SK-N-SH treated with all-trans-retinoic acid at 6 μM for 48 hours (cell line): Measurements from ENCODE around the gene STK32A.

ENCODE experiments used
- ARNTL ChIP-seq: fragments of 450-650 bp; formaldehyde crosslinking; IDR thresholded peaks from 2 replicates; pipeline ENCODE4 v1.5.0; 2020; ENCODE audit warnings: low read depth, mild to moderate bottlenecking, moderate library complexity, borderline replicate concordance
- BACH2 ChIP-seq: fragments of 250-450 bp; sonication (Bioruptor Pico); IDR thresholded peaks from 2 replicates; pipeline ENCODE4 v1.9.0; 2021; ENCODE audit warnings: mild to moderate bottlenecking, borderline replicate concordance
- CREB5 ChIP-seq: fragments of 250-450 bp; sonication (Bioruptor Pico); IDR thresholded peaks from 2 replicates; pipeline ENCODE4 v1.5.1; 2020; ENCODE audit warnings: low read depth, mild to moderate bottlenecking, moderate library complexity
- CSDC2 ChIP-seq: fragments of 250-450 bp; sonication (Bioruptor Pico); IDR thresholded peaks from 2 replicates; pipeline ENCODE4 v1.5.0; 2020; ENCODE audit warnings: mild to moderate bottlenecking, moderate library complexity
- GLIS3 ChIP-seq: fragments of 250-450 bp; sonication (Bioruptor Pico); IDR thresholded peaks from 2 replicates; pipeline ENCODE4 v1.5.0; 2020; ENCODE audit warnings: mild to moderate bottlenecking, moderate library complexity
- RARB ChIP-seq: fragments of 250-450 bp; sonication (Bioruptor Pico); IDR thresholded peaks from 2 replicates; pipeline ENCODE4 v1.8.0; 2021; ENCODE audit warnings: mild to moderate bottlenecking, moderate library complexity
- SNAI2 ChIP-seq: fragments of 250-450 bp; sonication (Bioruptor Pico); IDR thresholded peaks from 2 replicates; pipeline ENCODE4 v1.5.0; 2020; ENCODE audit warnings: mild to moderate bottlenecking, moderate library complexity
- TOX ChIP-seq: fragments of 250-450 bp; sonication (Bioruptor Pico); IDR thresholded peaks from 2 replicates; pipeline ENCODE4 v1.8.0; 2021; ENCODE audit warnings: mild to moderate bottlenecking, moderate library complexity, borderline replicate concordance
- ZFP3 ChIP-seq: fragments of 250-450 bp; sonication (Bioruptor Pico); IDR thresholded peaks from 2 replicates; pipeline ENCODE4 v1.5.0; 2020; ENCODE audit warnings: mild to moderate bottlenecking, moderate library complexity
- ZFP30 ChIP-seq: fragments of 450-650 bp; formaldehyde crosslinking; IDR thresholded peaks from 2 replicates; pipeline ENCODE4 v1.5.0; 2022; ENCODE audit warnings: mild to moderate bottlenecking, moderate library complexity
- ZNF565 ChIP-seq: fragments of 450-650 bp; formaldehyde crosslinking; conservative IDR thresholded peaks from 2 replicates; pipeline ENCODE4 v1.5.0; 2020; ENCODE audit warnings: low read depth, mild to moderate bottlenecking, moderate library complexity
- TF ChIP-seq, protein P1 (sequence below): fragments of 250-450 bp; sonication (Bioruptor Pico); IDR thresholded peaks from 2 replicates; pipeline ENCODE4 v1.5.1; 2021; ENCODE audit warnings: mild to moderate bottlenecking, moderate library complexity
- TF ChIP-seq, protein P2 (sequence below): fragments of 250-450 bp; sonication (Bioruptor Pico); IDR thresholded peaks from 2 replicates; pipeline ENCODE4 v1.5.0; 2020; ENCODE audit warnings: mild to moderate bottlenecking, moderate library complexity

DNA sequence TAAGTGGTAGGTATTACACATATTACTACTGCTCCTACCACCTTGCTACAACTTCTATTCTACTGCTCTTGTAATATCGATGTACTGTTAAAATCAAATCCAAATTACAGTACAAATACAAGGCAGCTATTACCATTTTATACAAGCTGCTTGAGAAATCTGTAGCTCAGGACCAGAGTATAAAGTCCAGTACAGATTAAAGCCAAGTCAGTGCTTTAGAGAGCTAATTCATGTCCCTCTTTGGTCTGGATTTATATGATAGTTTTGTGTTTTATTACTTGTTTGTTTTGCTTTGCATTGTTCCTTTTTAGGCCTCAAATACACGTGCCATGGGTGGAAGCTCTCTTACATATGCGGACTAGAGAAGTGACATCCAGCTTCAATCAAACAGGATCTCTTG, 199.2 kb downstream of the STK32A start:
- TF ChIP-seq CSDC2 (CRISPR knock-in tag) (no peak), ZFP3 (CRISPR knock-in tag) (no peak), CREB5 (CRISPR knock-in tag) (no peak), RARB (CRISPR knock-in tag) (no peak), SNAI2 (CRISPR knock-in tag) (no peak), BACH2 (CRISPR knock-in tag) (no peak), ZNF565 (no peak), TOX (CRISPR knock-in tag) (no peak), GLIS3 (no peak), ARNTL (CRISPR knock-in tag) (no peak), ZFP30 (CRISPR knock-in tag) (no peak)
- TF ChIP-seq, protein P1, sequence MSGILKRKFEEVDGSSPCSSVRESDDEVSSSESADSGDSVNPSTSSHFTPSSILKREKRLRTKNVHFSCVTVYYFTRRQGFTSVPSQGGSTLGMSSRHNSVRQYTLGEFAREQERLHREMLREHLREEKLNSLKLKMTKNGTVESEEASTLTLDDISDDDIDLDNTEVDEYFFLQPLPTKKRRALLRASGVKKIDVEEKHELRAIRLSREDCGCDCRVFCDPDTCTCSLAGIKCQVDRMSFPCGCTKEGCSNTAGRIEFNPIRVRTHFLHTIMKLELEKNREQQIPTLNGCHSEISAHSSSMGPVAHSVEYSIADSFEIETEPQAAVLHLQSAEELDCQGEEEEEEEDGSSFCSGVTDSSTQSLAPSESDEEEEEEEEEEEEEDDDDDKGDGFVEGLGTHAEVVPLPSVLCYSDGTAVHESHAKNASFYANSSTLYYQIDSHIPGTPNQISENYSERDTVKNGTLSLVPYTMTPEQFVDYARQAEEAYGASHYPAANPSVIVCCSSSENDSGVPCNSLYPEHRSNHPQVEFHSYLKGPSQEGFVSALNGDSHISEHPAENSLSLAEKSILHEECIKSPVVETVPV (CRISPR knock-in tag), result no peak
- TF ChIP-seq, protein P2, sequence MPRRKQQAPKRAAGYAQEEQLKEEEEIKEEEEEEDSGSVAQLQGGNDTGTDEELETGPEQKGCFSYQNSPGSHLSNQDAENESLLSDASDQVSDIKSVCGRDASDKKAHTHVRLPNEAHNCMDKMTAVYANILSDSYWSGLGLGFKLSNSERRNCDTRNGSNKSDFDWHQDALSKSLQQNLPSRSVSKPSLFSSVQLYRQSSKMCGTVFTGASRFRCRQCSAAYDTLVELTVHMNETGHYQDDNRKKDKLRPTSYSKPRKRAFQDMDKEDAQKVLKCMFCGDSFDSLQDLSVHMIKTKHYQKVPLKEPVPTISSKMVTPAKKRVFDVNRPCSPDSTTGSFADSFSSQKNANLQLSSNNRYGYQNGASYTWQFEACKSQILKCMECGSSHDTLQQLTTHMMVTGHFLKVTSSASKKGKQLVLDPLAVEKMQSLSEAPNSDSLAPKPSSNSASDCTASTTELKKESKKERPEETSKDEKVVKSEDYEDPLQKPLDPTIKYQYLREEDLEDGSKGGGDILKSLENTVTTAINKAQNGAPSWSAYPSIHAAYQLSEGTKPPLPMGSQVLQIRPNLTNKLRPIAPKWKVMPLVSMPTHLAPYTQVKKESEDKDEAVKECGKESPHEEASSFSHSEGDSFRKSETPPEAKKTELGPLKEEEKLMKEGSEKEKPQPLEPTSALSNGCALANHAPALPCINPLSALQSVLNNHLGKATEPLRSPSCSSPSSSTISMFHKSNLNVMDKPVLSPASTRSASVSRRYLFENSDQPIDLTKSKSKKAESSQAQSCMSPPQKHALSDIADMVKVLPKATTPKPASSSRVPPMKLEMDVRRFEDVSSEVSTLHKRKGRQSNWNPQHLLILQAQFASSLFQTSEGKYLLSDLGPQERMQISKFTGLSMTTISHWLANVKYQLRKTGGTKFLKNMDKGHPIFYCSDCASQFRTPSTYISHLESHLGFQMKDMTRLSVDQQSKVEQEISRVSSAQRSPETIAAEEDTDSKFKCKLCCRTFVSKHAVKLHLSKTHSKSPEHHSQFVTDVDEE (CRISPR knock-in tag), result no peak
